D721Med (cell line): Measurements from ENCODE around the gene DUSP8.
"Not testable (repeated sequence)": the region's sequence is repeated elsewhere in the genome, so short reads cannot be mapped to it uniquely, and the experiment has no call there.

Source experiments
- DNase-seq: peaks from one replicate; pipeline ENCODE4 v3.0.0; 2011; ENCODE audit warnings: low spot score; ENCODE audit not compliant: insufficient read length
- FAIRE-seq: peaks from 2 replicates; lab custom pipeline; 2011; peaks lifted over from hg19 to GRCh38; lab: Jason Lieb, UNC
- CTCF ChIP-seq: IDR thresholded peaks from 2 replicates; pipeline ENCODE4 v1.5.1; 2012; ENCODE audit warnings: mild to moderate bottlenecking, control low read depth; ENCODE audit not compliant: insufficient read depth; ENCODE audit errors: missing control alignments

DUSP8 gene

GRCh38 chr11:1604181-1604580, 32.1 kb upstream of the DUSP8 start:
- TF ChIP-seq CTCF = no peak
- DNase-seq = no peak
- no peak for FAIRE-seq

GRCh38 chr11:1603629-1604028, 31.6 kb upstream of the DUSP8 start:
- FAIRE-seq (no peak), DNase-seq (no peak)
- TF ChIP-seq CTCF = no peak

- not testable (repeated sequence) for DNase-seq, FAIRE-seq
These were observed 29.6 kb upstream of the DUSP8 start for GRCh38 chr11:1601663-1602062.

GRCh38 chr11:1600626-1601025, 28.6 kb upstream of the DUSP8 start:
- DNase-seq = no peak
- no peak for FAIRE-seq
- no peak for TF ChIP-seq CTCF

GRCh38 chr11:1598816-1599215, 26.7 kb upstream of the DUSP8 start:
- TF ChIP-seq CTCF = no peak
- no peak for DNase-seq
- no peak for FAIRE-seq

- not testable (repeated sequence) for DNase-seq, FAIRE-seq
These were observed 26.3 kb upstream of the DUSP8 start for GRCh38 chr11:1598406-1598805.

- DNase-seq (no peak), FAIRE-seq (no peak)
- no peak for TF ChIP-seq CTCF
These were observed 25.9 kb upstream of the DUSP8 start, which contains the start of gene KRTAP5-2 for GRCh38 chr11:1597994-1598380. Gene KRTAP5-2 (minus strand): TSS chr11:1598294. CDS start chr11:1598250, 44 bp downstream.

- DNase-seq (no peak), FAIRE-seq (no peak)
- no peak for TF ChIP-seq CTCF
These were observed 25.4 kb upstream of the DUSP8 start for GRCh38 chr11:1597331-1597993.

- DNase-seq, FAIRE-seq: not testable (repeated sequence)
These were observed 24.6 kb upstream of the DUSP8 start for GRCh38 chr11:1596576-1597121.
